GM23338 (cell line): Measurements from ENCODE around the gene ACTL6B. TPM values are rescaled to one million over a fixed set of nuclear protein-coding genes. Genes with fewer than 3 reads are reported as not detected.

Experiments
- ATAC-seq: fragments of 200-7000 bp; cut with Tn5 transposase; 3 replicates; pipeline ENCODE4 v1.9.1; 2020
- DNase-seq: peaks from one replicate; pipeline ENCODE4 v3.0.0-alpha.2; 2015; ENCODE audit warnings: low spot score
- H2AFZ ChIP-seq: fragments of 200-600 bp; sonication (generic); 2 replicates; pipeline ENCODE4 v1.8.0; 2016; ENCODE audit warnings: antibody characterized with exemption, mild to moderate bottlenecking, moderate library complexity
- H3F3A ChIP-seq: fragments of 200-600 bp; sonication (generic); replicated peaks from 2 replicates; pipeline ENCODE4 v1.8.0; 2017; ENCODE audit warnings: antibody characterized with exemption, mixed run types, low read depth
- H3K27ac ChIP-seq: fragments of 200-600 bp; sonication (generic); 2 replicates; pipeline ENCODE4 v1.6.1; 2016; ENCODE audit warnings: low read depth
- H3K27me3 ChIP-seq: fragments of 200-600 bp; sonication (generic); 2 replicates; pipeline ENCODE4 v1.8.0; 2016; ENCODE audit warnings: mild to moderate bottlenecking, mixed run types, moderate library complexity; ENCODE audit not compliant: insufficient read depth
- H3K36me3 ChIP-seq: fragments of 200-600 bp; sonication (generic); 2 replicates; pipeline ENCODE4 v1.8.0; 2016; ENCODE audit warnings: mild to moderate bottlenecking; ENCODE audit not compliant: insufficient read depth
- H3K4me1 ChIP-seq: fragments of 200-600 bp; sonication (generic); 2 replicates; pipeline ENCODE4 v1.8.0; 2016; ENCODE audit warnings: mild to moderate bottlenecking, moderate library complexity; ENCODE audit not compliant: insufficient read depth
- H3K4me2 ChIP-seq: fragments of 200-600 bp; sonication (generic); 2 replicates; pipeline ENCODE4 v1.7.1; 2017; ENCODE audit warnings: mixed run types
- H3K4me3 ChIP-seq: fragments of 200-600 bp; sonication (generic); 2 replicates; pipeline ENCODE4 v1.6.1; 2016; ENCODE audit warnings: mixed run types
- H3K79me2 ChIP-seq: fragments of 200-600 bp; sonication (generic); replicated peaks from 2 replicates; pipeline ENCODE4 v1.8.0; 2017; ENCODE audit warnings: mild to moderate bottlenecking; ENCODE audit not compliant: insufficient read depth
- H3K9me2 ChIP-seq: fragments of 200-600 bp; sonication (generic); 2 replicates; pipeline ENCODE4 v1.8.0; 2017; ENCODE audit not compliant: insufficient read depth
- H4K20me1 ChIP-seq: fragments of 200-600 bp; sonication (generic); replicated peaks from 2 replicates; pipeline ENCODE4 v1.8.0; 2017; ENCODE audit warnings: mild to moderate bottlenecking; ENCODE audit not compliant: insufficient read depth
- H3K27ac Mint-ChIP-seq: 2 replicates; pipeline ENCODE4 v1.8.0; 2020; ENCODE audit warnings: inconsistent platforms, mild to moderate bottlenecking, moderate library complexity, mixed read lengths
- H3K27me3 Mint-ChIP-seq: 3 replicates; pipeline ENCODE4 v1.8.0; 2022; ENCODE audit warnings: low read depth, mild to moderate bottlenecking, moderate library complexity, mixed read lengths, inconsistent platforms; ENCODE audit not compliant: insufficient read depth, poor library complexity
- H3K36me3 Mint-ChIP-seq: 3 replicates; pipeline ENCODE4 v1.8.0; 2021; ENCODE audit warnings: low read depth, mild to moderate bottlenecking, inconsistent platforms, moderate library complexity, mixed read lengths
- H3K4me1 Mint-ChIP-seq: 3 replicates; pipeline ENCODE4 v1.8.0; 2020; ENCODE audit warnings: mild to moderate bottlenecking, inconsistent platforms, mixed read lengths
- H3K4me3 Mint-ChIP-seq: 3 replicates; pipeline ENCODE4 v1.8.0; 2021; ENCODE audit warnings: moderate library complexity, mild to moderate bottlenecking, inconsistent platforms, mixed read lengths
- H3K9me3 Mint-ChIP-seq: 3 replicates; pipeline ENCODE4 v1.8.0; 2020; ENCODE audit warnings: moderate library complexity, mild to moderate bottlenecking, inconsistent platforms, mixed read lengths
- CREB1 ChIP-seq: fragments of 250-450 bp; sonication (Bioruptor Pico); IDR thresholded peaks from 2 replicates; pipeline ENCODE4 v1.5.0; 2020; ENCODE audit warnings: low read depth, mild to moderate bottlenecking, moderate library complexity
- EZH2 ChIP-seq: fragments of 200-600 bp; sonication (generic); IDR thresholded peaks from one replicate; pipeline ENCODE4 v1.8.0; 2017; ENCODE audit warnings: antibody characterized with exemption, mild to moderate bottlenecking, low read depth; ENCODE audit not compliant: unreplicated experiment
- EZH2phosphoT487 ChIP-seq: fragments of 200-600 bp; sonication (generic); IDR thresholded peaks from one replicate; pipeline ENCODE4 v1.8.1; 2018; ENCODE audit warnings: antibody characterized with exemption; ENCODE audit not compliant: unreplicated experiment
- POLR2AphosphoS5 ChIP-seq: IDR thresholded peaks from 2 replicates; pipeline ENCODE4 v1.6.1; 2016; ENCODE audit warnings: antibody characterized with exemption, low read depth
- ZNF114 ChIP-seq: fragments of 250-450 bp; sonication (Bioruptor Pico); IDR thresholded peaks from 2 replicates; pipeline ENCODE4 v1.5.0; 2020; ENCODE audit warnings: mild to moderate bottlenecking, moderate library complexity
- long read RNA-seq: library from polyadenylated mRNA; unstranded; transcript quantifications from one replicate; pipeline ENCODE4 v2.0.0, GENCODE V29; 2020; ENCODE audit not compliant: unreplicated experiment
- polyA plus RNA-seq: library from polyadenylated mRNA; unstranded; fragments of >200 nt; fragmentation: Nextera tagmentation; extraction: Ambion mirVana; gene quantifications from 2 replicates; pipeline ENCODE4 v1.2.1, GENCODE V29; 2016
- total RNA-seq: library from RNA; depleted of rRNA; stranded (reverse); fragments of >200 nt; shearing (Covaris generic); gene quantifications from 2 replicates; pipeline ENCODE4 v1.2.3, GENCODE V29; 2014; rRNA removed
- TF ChIP-seq, protein P1 (sequence below): IDR thresholded peaks from one replicate; pipeline ENCODE4 v1.6.1; 2018; ENCODE audit warnings: antibody characterized with exemption; ENCODE audit not compliant: unreplicated experiment
- TF ChIP-seq, protein P2 (sequence below), 2 experiments: fragments of 200-600 bp in 1 of 2; sonication (generic) in 1 of 2; conservative IDR thresholded peaks; 2 replicates each; pipeline versions ENCODE4 v1.5.1 to v1.6.1; 2016 to 2017; ENCODE audit warnings: antibody characterized with exemption in 2 of 2, low read depth in 2 of 2, mild to moderate bottlenecking in 2 of 2, moderate library complexity in 1 of 2

ACTL6B gene
- 0.69 TPM in 1 of 2 replicates, not detected in the other for total RNA-seq
- polyA plus RNA-seq, result 2.5 and 3.5 TPM in 2 replicates
- long read RNA-seq, partial matches to known transcripts, result 1 of 1 reads
- long read RNA-seq, other reads (novel, unspliced or antisense), result 0 of 1 reads

DNA sequence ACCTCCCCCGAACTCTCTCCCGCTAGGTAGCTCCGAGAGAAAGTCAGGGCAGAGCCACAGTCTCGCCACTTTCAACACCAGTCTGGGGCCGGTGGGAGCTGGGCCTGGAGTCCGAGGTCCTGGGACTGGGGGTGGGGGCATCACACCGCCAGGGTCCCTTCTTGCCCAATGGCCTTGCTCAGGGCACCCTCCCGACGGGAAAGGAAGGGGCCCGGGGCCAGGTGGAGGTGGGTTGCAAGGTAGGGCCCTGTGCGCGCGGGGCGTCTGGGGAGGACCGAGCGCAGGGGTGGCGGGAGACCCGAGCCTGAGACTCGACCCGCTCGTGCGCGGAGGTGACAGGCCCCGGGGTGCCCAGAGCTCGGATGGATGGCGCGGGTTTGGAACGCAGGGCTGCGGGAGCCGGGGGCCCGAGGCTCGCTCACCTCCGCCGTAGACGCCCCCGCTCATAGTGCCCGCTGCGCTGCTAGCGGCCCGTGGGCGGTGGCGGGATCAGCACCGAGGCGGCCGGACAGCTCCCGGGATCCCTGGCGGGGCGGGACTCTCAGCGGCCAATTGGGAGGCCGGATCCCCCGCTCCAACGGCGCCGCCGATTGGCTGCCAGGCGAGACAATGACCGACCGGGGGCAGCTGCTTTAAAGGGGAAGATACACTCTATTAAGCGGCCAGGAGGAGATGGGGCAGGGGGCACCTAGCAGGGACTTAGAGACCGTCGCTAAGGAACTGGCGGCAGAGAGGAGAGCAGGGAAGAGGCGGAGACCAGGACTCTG is at the start of gene ACTL6B:
Gene ACTL6B, minus strand, starts transcription at position 541 of the 767 bp plus-strand sequence. Its CDS starts 94 bp downstream, at position 447.
- H3K36me3 Mint-ChIP-seq, result no peaks in the 10 kb centered on the region; the same call in 2 of the 3 replicates
- peak; percentile 95 for ATAC-seq
- Histone ChIP-seq H3F3A (no peaks in the 10 kb centered on the region), H3K9me2 (no peaks in the 10 kb centered on the region), H3K4me2 (peak within 1 kb of the TSS; percentile 78), H3K36me3 (no peaks in the 10 kb centered on the region), H4K20me1 (no peaks in the 10 kb centered on the region), H3K27me3 (peaks cover 41% of the 10 kb centered on the region), H3K4me3 (peak within 1 kb of the TSS; percentile 59), H2AFZ (peak within 1 kb of the TSS; percentile 81; the same call in 1 of the 2 replicates), H3K79me2 (no peaks in the 10 kb centered on the region), H3K27ac (no peak within 1 kb of the TSS), H3K4me1 (no peaks in the 10 kb centered on the region; the same call in 1 of the 2 replicates)
- peak; percentile 95 for DNase-seq
- peak within 1 kb of the TSS; percentile 51; the same call in 2 of the 3 replicates for H3K4me3 Mint-ChIP-seq
- H3K9me3 Mint-ChIP-seq, result no peaks in the 10 kb centered on the region; the same call in 2 of the 3 replicates
- H3K27me3 Mint-ChIP-seq, result peaks cover 21% of the 10 kb centered on the region
- peaks cover 5% of the 10 kb centered on the region; the same call in 2 of the 3 replicates for H3K4me1 Mint-ChIP-seq
- TF ChIP-seq, protein P1, sequence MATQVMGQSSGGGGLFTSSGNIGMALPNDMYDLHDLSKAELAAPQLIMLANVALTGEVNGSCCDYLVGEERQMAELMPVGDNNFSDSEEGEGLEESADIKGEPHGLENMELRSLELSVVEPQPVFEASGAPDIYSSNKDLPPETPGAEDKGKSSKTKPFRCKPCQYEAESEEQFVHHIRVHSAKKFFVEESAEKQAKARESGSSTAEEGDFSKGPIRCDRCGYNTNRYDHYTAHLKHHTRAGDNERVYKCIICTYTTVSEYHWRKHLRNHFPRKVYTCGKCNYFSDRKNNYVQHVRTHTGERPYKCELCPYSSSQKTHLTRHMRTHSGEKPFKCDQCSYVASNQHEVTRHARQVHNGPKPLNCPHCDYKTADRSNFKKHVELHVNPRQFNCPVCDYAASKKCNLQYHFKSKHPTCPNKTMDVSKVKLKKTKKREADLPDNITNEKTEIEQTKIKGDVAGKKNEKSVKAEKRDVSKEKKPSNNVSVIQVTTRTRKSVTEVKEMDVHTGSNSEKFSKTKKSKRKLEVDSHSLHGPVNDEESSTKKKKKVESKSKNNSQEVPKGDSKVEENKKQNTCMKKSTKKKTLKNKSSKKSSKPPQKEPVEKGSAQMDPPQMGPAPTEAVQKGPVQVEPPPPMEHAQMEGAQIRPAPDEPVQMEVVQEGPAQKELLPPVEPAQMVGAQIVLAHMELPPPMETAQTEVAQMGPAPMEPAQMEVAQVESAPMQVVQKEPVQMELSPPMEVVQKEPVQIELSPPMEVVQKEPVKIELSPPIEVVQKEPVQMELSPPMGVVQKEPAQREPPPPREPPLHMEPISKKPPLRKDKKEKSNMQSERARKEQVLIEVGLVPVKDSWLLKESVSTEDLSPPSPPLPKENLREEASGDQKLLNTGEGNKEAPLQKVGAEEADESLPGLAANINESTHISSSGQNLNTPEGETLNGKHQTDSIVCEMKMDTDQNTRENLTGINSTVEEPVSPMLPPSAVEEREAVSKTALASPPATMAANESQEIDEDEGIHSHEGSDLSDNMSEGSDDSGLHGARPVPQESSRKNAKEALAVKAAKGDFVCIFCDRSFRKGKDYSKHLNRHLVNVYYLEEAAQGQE, result peak; percentile 98
- TF ChIP-seq, protein P2, sequence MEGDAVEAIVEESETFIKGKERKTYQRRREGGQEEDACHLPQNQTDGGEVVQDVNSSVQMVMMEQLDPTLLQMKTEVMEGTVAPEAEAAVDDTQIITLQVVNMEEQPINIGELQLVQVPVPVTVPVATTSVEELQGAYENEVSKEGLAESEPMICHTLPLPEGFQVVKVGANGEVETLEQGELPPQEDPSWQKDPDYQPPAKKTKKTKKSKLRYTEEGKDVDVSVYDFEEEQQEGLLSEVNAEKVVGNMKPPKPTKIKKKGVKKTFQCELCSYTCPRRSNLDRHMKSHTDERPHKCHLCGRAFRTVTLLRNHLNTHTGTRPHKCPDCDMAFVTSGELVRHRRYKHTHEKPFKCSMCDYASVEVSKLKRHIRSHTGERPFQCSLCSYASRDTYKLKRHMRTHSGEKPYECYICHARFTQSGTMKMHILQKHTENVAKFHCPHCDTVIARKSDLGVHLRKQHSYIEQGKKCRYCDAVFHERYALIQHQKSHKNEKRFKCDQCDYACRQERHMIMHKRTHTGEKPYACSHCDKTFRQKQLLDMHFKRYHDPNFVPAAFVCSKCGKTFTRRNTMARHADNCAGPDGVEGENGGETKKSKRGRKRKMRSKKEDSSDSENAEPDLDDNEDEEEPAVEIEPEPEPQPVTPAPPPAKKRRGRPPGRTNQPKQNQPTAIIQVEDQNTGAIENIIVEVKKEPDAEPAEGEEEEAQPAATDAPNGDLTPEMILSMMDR (conservative IDR thresholded peaks at IDR 0.05; ENCODE audit: low read depth in 2 of 2), result no peak
- TF ChIP-seq POLR2AphosphoS5, result no peak
- TF ChIP-seq CREB1 (CRISPR knock-in tag), result peak; percentile 25
- H3K27ac Mint-ChIP-seq, result no peak within 1 kb of the TSS

DNA sequence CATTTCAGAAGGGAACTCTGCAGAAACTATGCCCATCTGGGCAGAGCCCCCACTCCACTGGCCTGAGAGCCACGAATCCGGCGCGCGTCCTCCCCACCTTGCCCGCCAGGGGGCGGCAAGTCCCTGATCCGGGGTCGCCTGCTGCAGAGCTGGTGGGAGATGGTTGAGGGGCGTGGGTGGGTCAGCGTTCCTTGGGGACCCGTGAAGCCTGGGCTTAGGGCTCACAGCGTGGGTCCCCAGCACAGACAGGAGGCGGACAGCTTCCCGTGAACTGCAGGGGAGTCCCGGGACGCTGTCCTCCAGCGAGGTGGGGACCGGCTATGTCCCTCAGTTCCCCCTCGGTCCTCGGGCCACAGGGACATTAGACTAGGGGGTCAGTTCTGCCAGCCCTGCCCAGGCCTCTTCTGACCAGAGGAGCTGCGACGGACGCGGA is 49.1 kb upstream of the ACTL6B start:
- Mint-ChIP-seq H3K4me3 (peak overlapping the region; percentile 98), H3K9me3 (no peaks in the 10 kb centered on the region), H3K4me1 (peaks cover 9% of the 10 kb centered on the region), H3K36me3 (peaks cover 20% of the 10 kb centered on the region), H3K27ac (peak overlapping the region; percentile 98), H3K27me3 (peaks cover 2% of the 10 kb centered on the region)
- peak overlapping the region; percentile 88 for H3K4me2 ChIP-seq
- H3K9me2 ChIP-seq, result no peaks in the 10 kb centered on the region
- H3K27me3 ChIP-seq, result no peaks in the 10 kb centered on the region
- H3K79me2 ChIP-seq, result peaks cover 48% of the 10 kb centered on the region
- H3F3A ChIP-seq, result peaks cover 17% of the 10 kb centered on the region; the same call in 1 of the 2 replicates
- no peak overlapping the region; the same call in 1 of the 2 replicates for H2AFZ ChIP-seq
- H3K36me3 ChIP-seq, result peaks cover 8% of the 10 kb centered on the region
- peak overlapping the region; percentile 98 for H3K4me3 ChIP-seq
- peak overlapping the region; percentile 78; the same call in 1 of the 2 replicates for H3K27ac ChIP-seq
- peaks cover 12% of the 10 kb centered on the region for H4K20me1 ChIP-seq
- H3K4me1 ChIP-seq, result no peaks in the 10 kb centered on the region; the same call in 1 of the 2 replicates
- ATAC-seq (peak; percentile 86), DNase-seq (peak; percentile 85)
- no peak for TF ChIP-seq EZH2
- TF ChIP-seq EZH2phosphoT487, result no peak
- no peak for TF ChIP-seq POLR2AphosphoS5
- TF ChIP-seq, protein P2 (conservative IDR thresholded peaks at IDR 0.05; ENCODE audit: low read depth in 2 of 2), result peak; percentile 83 to 92
- TF ChIP-seq ZNF114, result no peak
- peak; percentile 23; the same call in 1 of the 2 replicates for TF ChIP-seq CREB1 (CRISPR knock-in tag)
